Gastrocnemius medialis (tissue), 4 donors: Measurements from ENCODE around the gene BSCL2.

ENCODE experiments used
- CTCF ChIP-seq, 5 experiments: fragments of 450-650 bp in 3 of 5; fragments of 200-600 bp in 2 of 5; sonication (generic) in 2 of 5; IDR thresholded peaks in 4 of 5; conservative IDR thresholded peaks in 1 of 5; 1 replicate in 4 of 5; 2 replicates in 1 of 5; pipeline ENCODE4 v1.5.1; 2016 to 2019; ENCODE audit warnings: antibody characterized with exemption in 5 of 5, mild to moderate bottlenecking in 3 of 5, moderate library complexity in 3 of 5
- POLR2A ChIP-seq, 2 donors: fragments of 450-650 bp; IDR thresholded peaks; one replicate each; pipeline ENCODE4 v1.6.1; 2017; ENCODE audit warnings: antibody characterized with exemption in 2 of 2, mild to moderate bottlenecking in 2 of 2, moderate library complexity in 2 of 2

DNA sequence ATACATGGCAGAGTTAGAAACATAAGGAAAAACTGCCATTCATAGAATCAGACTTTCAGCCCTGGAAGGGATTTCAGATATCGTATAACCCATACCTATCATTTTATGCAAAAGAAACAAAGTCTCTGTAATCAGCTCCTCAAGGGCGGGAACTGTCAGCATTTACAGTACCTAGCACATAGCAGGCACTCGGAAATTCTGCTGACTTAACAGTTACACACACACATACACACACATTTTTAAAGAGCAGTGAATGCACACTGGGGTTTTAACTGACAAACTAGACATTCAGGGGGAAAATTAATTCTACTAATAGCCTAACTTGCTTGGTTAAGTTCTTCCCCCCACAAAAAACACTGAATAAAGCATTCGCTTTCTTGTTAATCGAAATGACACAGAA lies 9.0 kb upstream of the BSCL2 start:
- TF ChIP-seq CTCF (IDR thresholded peaks at IDR 0.05 in 4 of 5, conservative IDR thresholded peaks at IDR 0.05 in 1 of 5) (no peak), POLR2A (IDR thresholded peaks at IDR 0.05) (no peak)
